Naive B cell (primary cell): ENCODE data around the gene SLC25A6. TPM values are rescaled to one million over a fixed set of nuclear protein-coding genes. Genes with fewer than 3 reads are reported as not detected.
"Not testable (repeated sequence)": the region's sequence is repeated elsewhere in the genome, so short reads cannot be mapped to it uniquely, and the experiment has no call there.

Experiments used
- ATAC-seq, 2 donors: fragments of 150-1000 bp; cut with Tn5 transposase; 2 replicates each; pipeline ENCODE4 v1.10.0; 2021; ENCODE audit warnings: low read depth in 2 of 2, mild to moderate bottlenecking in 2 of 2, moderate library complexity in 2 of 2
- DNase-seq: peaks from one replicate; pipeline ENCODE4 v3.0.0; 2022
- H3K27ac Mint-ChIP-seq, 6 donors: one replicate each; pipeline ENCODE4 v1.8.0; 2020 to 2022; ENCODE audit warnings: mild to moderate bottlenecking in 6 of 6, mixed read lengths in 6 of 6, moderate library complexity in 5 of 6, inconsistent platforms in 2 of 6
- H3K27me3 Mint-ChIP-seq, 3 donors: one replicate each; pipeline ENCODE4 v1.8.0; 2021 to 2022; ENCODE audit warnings: mixed read lengths in 3 of 3, mild to moderate bottlenecking in 1 of 3
- H3K36me3 Mint-ChIP-seq, 2 donors: one replicate each; pipeline ENCODE4 v1.8.0; 2020 to 2022; ENCODE audit warnings: mixed read lengths in 2 of 2, inconsistent platforms in 1 of 2, mild to moderate bottlenecking in 1 of 2
- H3K4me1 Mint-ChIP-seq, 3 donors: one replicate each; pipeline ENCODE4 v1.8.0; 2020 to 2022; ENCODE audit warnings: mixed read lengths in 3 of 3, inconsistent platforms in 1 of 3, mild to moderate bottlenecking in 1 of 3, moderate library complexity in 1 of 3
- H3K4me3 Mint-ChIP-seq, 8 donors: one replicate each; pipeline ENCODE4 v1.8.0; 2020 to 2022; ENCODE audit warnings: mild to moderate bottlenecking in 8 of 8, mixed read lengths in 8 of 8, moderate library complexity in 8 of 8, inconsistent platforms in 2 of 8
- H3K9me3 Mint-ChIP-seq, 7 donors: one replicate each; pipeline ENCODE4 v1.8.0; 2020 to 2022; ENCODE audit warnings: mixed read lengths in 7 of 7, mild to moderate bottlenecking in 5 of 7, inconsistent platforms in 2 of 7, moderate library complexity in 1 of 7
- polyA plus RNA-seq, 6 donors: library from polyadenylated mRNA; unstranded; fragments of 300-500 nt; fragmentation: Illumina TruSeq; gene quantifications; one replicate each; pipeline ENCODE4 v1.2.3, GENCODE V29; 2021; ENCODE audit warnings: low read depth in 6 of 6

SLC25A6 gene
- polyA plus RNA-seq, 6 donors from 2014 or later = 411 to 627 (median 548) TPM

DNA sequence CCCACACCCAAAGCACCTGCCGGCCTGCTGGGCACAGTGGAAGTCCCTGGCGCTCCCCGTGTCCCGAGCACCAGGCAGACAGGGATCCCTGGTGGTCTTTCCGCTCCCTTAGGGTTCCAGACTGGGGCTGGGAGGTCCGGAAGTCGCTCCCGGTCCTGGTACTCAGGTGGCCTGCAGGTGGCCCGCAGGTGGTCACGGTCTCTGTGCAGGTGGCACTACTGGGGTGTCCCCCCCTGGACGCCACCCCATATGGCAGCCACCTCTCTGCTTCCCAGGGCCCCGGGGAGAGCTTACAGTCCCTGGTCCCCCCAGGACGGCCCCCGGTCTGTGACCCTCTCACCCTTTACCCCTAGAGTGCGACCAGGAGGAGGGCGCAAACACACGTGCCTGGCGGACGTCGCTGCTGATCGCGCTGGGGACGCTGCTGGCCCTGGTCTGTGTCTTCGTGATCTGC lies 13.6 kb downstream of the SLC25A6 start:
- DNase-seq (no peak), ATAC-seq (no peak)
- Mint-ChIP-seq H3K27ac (peak overlapping the region in 4 of 6 donors; percentile 29 to 63 (median 44)), H3K27me3 (no peaks in the 10 kb centered on the region), H3K4me3 (no peak overlapping the region), H3K4me1 (peaks cover 0 to 10% (median 6%) of the 10 kb centered on the region in 3 donors), H3K36me3 (no peaks in the 10 kb centered on the region), H3K9me3 (no peaks in the 10 kb centered on the region)

DNA sequence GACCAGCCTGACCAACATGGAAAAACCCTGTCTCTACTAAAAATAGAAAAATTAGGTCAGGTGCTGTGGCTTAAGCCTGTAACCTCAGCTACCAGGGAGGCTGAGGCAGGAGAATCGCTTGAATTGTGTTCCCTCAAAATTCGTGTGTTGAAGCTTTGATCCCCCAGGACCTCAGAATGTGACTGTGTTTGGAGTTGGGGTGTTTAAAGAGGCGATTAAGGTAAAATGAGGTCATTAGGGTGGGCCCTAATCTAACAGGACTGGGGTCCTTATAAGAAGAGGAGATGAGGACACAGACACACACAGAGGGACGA lies 23.6 kb downstream of the SLC25A6 start:
- no peak for ATAC-seq
- H3K4me1 Mint-ChIP-seq = no peaks in the 10 kb centered on the region
- DNase-seq = no peak
- no peaks in the 10 kb centered on the region for H3K27me3 Mint-ChIP-seq
- no peaks in the 10 kb centered on the region for H3K36me3 Mint-ChIP-seq
- H3K27ac Mint-ChIP-seq = peak overlapping the region in 4 of 6 donors; percentile 18 to 95 (median 53)
- H3K4me3 Mint-ChIP-seq = peak overlapping the region in 1 of 8 donors; percentile 12
- H3K9me3 Mint-ChIP-seq = peaks cover 0 to 3% (median 0%) of the 10 kb centered on the region in 7 donors

DNA sequence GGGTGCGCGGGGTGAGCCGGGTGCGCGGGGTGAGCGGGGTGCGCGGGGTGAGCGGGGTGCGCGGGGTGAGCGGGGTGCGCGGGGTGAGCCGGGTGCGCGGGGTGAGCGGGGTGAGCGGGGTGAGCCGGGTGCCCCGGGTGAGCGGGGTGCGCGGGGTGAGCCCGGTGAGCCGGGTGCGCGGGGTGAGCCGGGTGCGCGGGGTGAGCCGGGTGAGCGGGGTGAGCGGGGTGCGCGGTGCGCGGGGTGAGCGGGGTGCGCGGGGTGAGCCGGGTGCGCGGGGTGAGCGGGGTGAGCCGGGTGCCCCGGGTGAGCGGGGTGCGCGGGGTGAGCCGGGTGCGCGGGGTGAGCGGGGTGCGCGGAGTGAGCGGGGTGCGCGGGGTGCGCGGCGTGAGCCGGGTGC lies 25.6 kb downstream of the SLC25A6 start:
- H3K4me3 Mint-ChIP-seq, H3K9me3 Mint-ChIP-seq, H3K27me3 Mint-ChIP-seq, H3K27ac Mint-ChIP-seq, ATAC-seq, DNase-seq, H3K4me1 Mint-ChIP-seq: not testable (repeated sequence)
- H3K36me3 Mint-ChIP-seq = peaks cover 0 to 14% of the 10 kb centered on the region in 2 donors

DNA sequence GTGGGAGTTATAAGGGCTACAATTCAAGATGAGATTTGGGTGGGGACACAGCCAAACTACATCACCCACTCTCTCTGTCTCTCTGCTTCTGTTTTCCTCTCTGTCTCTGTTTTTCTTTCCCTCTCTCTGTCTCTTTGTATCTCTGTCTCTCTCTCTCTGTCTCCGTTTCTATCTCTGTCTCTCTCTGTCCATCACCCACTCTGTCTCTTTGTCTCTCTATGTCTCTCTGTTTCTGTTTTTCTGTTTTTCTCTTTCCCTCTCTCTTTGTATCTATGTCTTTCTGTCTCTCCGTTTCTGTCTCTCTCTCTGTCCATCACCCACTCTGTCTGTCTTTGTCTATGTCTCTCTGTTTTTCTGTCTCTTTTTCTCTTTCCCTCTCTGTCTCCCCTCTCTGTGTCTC lies 30.0 kb downstream of the SLC25A6 start:
- Mint-ChIP-seq H3K27ac (peak overlapping the region in 5 of 6 donors; percentile 8 to 89 (median 51)), H3K4me1 (peaks cover 0 to 26% (median 4%) of the 10 kb centered on the region in 3 donors), H3K4me3 (peak overlapping the region in 1 of 8 donors; percentile 56), H3K36me3 (peaks cover 0 to 39% of the 10 kb centered on the region in 2 donors), H3K27me3 (no peaks in the 10 kb centered on the region), H3K9me3 (peaks cover 0 to 8% (median 2%) of the 10 kb centered on the region in 7 donors)
- no peak for DNase-seq
- ATAC-seq = no peak

DNA sequence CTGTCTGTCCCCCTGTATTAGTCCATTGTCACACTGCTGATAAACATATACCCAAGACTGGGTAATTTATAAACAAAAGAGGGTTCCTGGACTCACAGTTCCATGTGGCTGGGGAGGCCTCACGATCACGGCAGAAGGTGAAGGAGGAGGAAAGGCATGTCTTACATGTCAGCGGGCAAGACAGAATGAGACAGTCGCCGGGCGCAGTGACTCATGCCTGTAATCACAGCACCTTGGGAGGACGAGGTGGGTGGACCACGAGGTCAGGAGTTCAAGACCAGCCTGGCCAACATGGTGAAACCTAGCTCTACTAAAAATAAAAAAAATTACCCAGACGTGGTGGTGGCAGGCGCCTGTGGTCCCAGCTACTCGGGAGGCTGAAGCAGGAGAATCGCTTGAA lies 30.6 kb downstream of the SLC25A6 start:
- peaks cover 0 to 39% of the 10 kb centered on the region in 2 donors for H3K36me3 Mint-ChIP-seq
- peak overlapping the region in 2 of 6 donors; percentile 16 to 24 for H3K27ac Mint-ChIP-seq

DNA sequence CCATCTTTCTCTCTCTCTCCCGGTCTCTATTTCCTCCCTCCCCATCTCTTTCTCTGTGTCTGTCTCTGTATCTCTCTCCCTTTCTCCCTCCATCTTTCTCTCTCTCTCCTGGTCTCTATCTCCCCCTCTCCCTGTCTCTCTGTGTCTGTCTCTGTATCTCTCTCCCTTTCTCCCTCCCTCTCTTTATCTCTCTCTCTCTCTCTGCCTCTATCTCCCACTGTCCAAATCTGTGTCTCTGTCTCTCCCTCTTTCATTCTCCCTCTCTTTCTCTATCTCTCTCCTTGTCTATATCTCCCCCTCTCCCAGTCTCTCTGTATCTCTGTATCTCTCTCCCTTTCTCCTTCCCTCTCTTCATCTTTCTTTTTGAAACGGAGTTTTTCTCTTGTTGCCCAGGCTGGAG lies 31.7 kb downstream of the SLC25A6 start:
- Mint-ChIP-seq H3K27me3 (no peaks in the 10 kb centered on the region), H3K4me1 (peaks cover 4 to 26% (median 4%) of the 10 kb centered on the region in 3 donors), H3K4me3 (no peak overlapping the region), H3K27ac (peak overlapping the region in 3 of 6 donors; percentile 7 to 83 (median 77)), H3K36me3 (peaks cover 0 to 39% of the 10 kb centered on the region in 2 donors), H3K9me3 (peaks cover 0 to 8% (median 2%) of the 10 kb centered on the region in 7 donors)
- DNase-seq (no peak), ATAC-seq (no peak)

More for the DNA sequence above, 30.6 kb downstream of the SLC25A6 start:
- Mint-ChIP-seq H3K9me3 (peaks cover 0 to 8% (median 2%) of the 10 kb centered on the region in 7 donors), H3K4me1 (peaks cover 0 to 26% (median 4%) of the 10 kb centered on the region in 3 donors), H3K27me3 (no peaks in the 10 kb centered on the region), H3K4me3 (no peak overlapping the region)
- no peak for DNase-seq
- ATAC-seq = no peak

DNA sequence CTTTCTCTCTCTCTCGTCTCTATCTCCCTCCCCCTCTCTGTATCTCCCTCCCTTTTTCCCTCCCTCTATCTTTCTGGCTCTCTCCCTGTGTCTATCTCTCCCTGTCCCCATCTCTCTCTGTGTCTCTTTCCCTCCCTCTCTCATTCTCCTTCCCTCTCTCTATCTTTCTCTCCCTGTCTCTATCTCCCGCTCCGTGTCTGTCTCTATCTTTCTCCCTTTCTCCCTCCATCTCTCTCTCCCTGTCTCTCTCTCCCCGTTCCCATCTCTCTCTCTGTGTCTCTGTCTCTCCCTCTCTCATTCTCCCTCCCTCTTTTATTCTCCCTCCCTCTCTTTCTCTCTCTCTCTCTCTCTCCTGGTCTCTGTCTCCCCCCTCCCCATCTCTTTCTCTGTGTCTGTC lies 32.4 kb downstream of the SLC25A6 start:
- Mint-ChIP-seq H3K36me3 (peaks cover 0 to 39% of the 10 kb centered on the region in 2 donors), H3K27me3 (no peaks in the 10 kb centered on the region), H3K27ac (peak overlapping the region in 5 of 6 donors; percentile 17 to 83 (median 61)), H3K9me3 (peaks cover 0 to 6% (median 0%) of the 10 kb centered on the region in 7 donors), H3K4me3 (peak overlapping the region in 1 of 8 donors; percentile 27), H3K4me1 (peaks cover 4 to 26% (median 4%) of the 10 kb centered on the region in 3 donors)
- DNase-seq (no peak), ATAC-seq (no peak)

DNA sequence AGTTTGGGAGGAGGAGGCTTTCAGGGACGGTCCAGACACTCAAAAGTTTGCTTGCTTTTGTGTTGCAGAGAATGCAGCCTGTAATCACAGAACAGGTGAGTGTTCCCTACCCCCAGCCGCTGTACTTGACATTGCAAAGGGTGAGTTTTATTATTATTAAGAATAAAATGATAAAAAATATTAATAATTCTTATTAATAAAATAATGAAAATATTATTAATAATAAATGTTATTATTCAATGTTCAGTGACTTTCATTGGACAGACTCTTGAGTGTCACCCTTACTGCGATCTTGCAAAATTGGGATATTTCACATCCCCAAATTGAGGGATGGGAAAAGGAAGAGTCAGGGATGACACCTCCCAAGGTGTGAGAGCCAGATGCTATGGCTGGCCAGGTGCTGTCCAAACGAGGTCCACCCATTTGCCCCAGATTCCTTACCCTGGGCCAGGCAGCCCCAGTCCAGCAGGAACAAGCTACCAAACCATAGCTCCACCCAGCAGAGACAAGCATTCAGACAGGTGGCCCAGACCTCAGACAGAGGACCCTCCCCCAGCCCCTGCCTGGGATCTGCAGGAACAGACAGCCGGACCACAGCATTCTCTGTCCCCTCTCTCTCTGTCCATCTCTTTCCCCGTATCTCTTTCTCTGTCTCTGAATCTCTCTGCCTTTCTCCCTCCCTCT lies 33.0 kb downstream of the SLC25A6 start:
- no peak for ATAC-seq
- Mint-ChIP-seq H3K4me3 (peak overlapping the region in 1 of 8 donors; percentile 27), H3K36me3 (peaks cover 0 to 39% of the 10 kb centered on the region in 2 donors), H3K27me3 (no peaks in the 10 kb centered on the region), H3K9me3 (peaks cover 0 to 6% (median 0%) of the 10 kb centered on the region in 7 donors), H3K27ac (peak overlapping the region in 3 of 6 donors; percentile 53 to 83 (median 77)), H3K4me1 (peaks cover 4 to 30% (median 9%) of the 10 kb centered on the region in 3 donors)
- DNase-seq = no peak

DNA sequence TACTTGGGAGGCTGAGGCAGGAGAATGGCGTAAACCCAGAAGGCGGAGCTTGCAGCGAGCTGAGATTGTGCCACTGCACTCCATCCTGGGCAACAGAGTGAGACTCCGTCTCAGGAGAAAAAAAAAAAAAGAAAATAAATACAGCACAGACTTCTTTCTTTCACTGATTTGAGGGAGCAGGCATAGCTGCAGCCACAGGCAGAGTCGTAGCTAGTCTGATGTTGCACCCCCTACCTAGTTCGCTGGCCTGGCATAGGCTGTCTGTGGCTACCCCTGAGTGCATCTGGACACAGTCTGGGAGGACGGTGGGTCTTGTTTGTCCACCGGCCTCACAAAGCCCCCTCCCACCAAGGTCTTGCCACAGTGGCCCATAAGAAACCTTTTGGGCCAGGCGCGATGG lies 33.9 kb downstream of the SLC25A6 start:
- peaks cover 0 to 6% (median 0%) of the 10 kb centered on the region in 7 donors for H3K9me3 Mint-ChIP-seq
- DNase-seq (no peak), ATAC-seq (no peak)
- no peak overlapping the region for H3K4me3 Mint-ChIP-seq
- peaks cover 4 to 30% (median 11%) of the 10 kb centered on the region in 3 donors for H3K4me1 Mint-ChIP-seq
- peaks cover 0 to 39% of the 10 kb centered on the region in 2 donors for H3K36me3 Mint-ChIP-seq
- no peak overlapping the region for H3K27ac Mint-ChIP-seq
- H3K27me3 Mint-ChIP-seq = no peaks in the 10 kb centered on the region

DNA sequence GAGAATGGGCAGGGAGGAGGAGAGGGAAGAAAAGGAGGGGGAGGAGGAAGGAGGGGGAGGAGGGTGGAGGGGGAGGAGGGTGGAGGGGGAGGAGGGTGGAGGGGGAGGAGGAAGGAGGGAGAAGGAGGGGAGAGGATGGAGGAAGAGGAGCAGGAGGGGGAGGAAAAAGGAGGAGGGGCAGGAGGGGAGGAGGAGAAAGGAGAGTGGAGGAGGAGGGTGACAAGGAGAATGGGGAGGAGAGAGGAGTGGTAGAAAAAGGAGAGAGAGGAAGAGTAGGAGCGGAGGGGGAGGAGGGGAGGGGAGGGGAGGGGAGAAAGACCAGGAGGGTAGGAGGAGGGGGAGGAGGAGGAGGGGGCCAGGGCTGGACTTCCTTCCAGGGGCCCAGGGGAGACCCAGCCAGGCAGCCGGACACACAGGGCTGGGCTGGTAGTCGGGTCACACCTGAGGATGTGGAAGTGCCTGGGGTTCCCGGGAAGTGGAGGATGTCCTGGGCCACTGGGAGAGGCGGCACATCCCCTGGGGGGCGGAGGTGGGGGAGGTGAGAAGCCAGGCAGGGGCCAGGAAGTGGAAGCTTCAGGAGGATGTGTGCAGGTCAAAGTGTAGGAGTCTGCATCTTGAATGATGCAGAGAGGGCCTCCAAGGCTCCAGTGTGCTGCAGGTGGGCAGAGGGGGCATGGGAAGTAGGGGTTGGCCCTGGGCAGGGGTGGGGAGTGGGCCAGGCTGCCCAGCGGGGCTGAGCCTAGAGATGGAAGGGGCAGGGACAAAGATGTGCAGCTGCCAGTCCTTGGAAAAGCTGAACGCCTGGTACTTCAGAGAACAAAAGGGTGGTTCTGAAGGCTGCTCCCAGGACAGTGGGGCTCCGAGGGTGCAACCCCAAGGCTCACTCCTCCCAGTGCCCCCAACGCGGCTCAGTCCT lies 36.5 kb downstream of the SLC25A6 start:
- peak in 1 of 2 donors; percentile 25 for ATAC-seq
- no peak for DNase-seq
- Mint-ChIP-seq H3K9me3 (peaks cover 0 to 6% (median 0%) of the 10 kb centered on the region in 7 donors), H3K27ac (peak overlapping the region in 5 of 6 donors; percentile 16 to 79 (median 75)), H3K4me1 (peaks cover 4 to 16% (median 6%) of the 10 kb centered on the region in 3 donors), H3K27me3 (no peaks in the 10 kb centered on the region), H3K36me3 (peaks cover 0 to 16% of the 10 kb centered on the region in 2 donors), H3K4me3 (no peak overlapping the region)

DNA sequence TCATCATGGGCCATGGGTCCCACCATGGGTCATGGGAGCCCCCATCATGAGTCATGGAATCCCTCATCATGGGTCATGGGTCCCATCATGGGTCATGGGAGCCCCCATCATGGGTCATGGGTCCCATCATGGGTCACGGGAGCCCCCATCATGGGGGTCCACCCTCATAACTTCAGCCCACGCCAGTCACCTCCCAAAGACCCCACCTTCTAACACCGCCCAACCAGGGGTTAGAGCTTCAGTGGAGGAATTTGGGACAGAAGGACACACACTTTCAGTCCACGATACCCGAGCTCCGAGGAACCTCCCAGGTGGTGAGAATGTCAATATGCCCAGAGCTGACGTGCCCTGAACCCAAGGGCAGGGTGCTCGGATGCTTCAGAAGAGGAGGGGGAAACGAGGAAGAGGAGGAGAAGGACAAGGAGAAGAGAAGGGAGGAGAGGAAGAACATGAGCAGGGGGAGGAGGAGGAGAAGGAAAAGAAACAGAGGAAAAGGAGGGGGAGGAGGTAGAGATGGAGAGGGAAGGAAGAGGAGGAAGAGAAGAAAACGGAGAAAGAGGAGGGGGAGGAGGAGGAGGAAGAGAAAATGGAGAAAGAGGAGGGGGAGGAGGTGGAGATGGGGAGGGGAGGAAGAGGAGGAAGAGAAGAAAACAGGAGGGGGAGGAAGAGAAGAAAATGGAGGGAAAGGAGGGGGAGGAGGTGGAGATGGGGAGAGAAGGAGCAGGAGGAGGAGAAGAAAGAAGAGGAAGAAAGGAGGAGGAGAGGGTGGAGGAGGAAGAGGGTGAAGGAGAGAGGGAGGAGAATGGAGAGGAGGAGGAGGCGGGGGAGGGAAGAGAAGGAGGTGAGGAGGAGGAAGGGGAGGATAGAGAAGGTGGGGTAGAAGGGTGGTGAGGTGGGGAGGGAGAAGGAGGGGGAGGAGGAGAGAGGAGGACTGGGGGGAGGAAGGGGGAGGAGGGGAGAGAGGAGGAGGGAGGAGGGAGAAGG lies 37.6 kb downstream of the SLC25A6 start:
- H3K27ac Mint-ChIP-seq = peak overlapping the region in 3 of 6 donors; percentile 77 to 88 (median 79)
- DNase-seq (no peak), ATAC-seq (no peak)
- H3K4me1 Mint-ChIP-seq = peaks cover 4 to 6% (median 5%) of the 10 kb centered on the region in 3 donors
- H3K4me3 Mint-ChIP-seq = peak overlapping the region in 1 of 8 donors; percentile 51
- peaks cover 0 to 5% of the 10 kb centered on the region in 2 donors for H3K36me3 Mint-ChIP-seq
- H3K27me3 Mint-ChIP-seq = no peaks in the 10 kb centered on the region
- H3K9me3 Mint-ChIP-seq = peaks cover 0 to 6% (median 0%) of the 10 kb centered on the region in 7 donors

DNA sequence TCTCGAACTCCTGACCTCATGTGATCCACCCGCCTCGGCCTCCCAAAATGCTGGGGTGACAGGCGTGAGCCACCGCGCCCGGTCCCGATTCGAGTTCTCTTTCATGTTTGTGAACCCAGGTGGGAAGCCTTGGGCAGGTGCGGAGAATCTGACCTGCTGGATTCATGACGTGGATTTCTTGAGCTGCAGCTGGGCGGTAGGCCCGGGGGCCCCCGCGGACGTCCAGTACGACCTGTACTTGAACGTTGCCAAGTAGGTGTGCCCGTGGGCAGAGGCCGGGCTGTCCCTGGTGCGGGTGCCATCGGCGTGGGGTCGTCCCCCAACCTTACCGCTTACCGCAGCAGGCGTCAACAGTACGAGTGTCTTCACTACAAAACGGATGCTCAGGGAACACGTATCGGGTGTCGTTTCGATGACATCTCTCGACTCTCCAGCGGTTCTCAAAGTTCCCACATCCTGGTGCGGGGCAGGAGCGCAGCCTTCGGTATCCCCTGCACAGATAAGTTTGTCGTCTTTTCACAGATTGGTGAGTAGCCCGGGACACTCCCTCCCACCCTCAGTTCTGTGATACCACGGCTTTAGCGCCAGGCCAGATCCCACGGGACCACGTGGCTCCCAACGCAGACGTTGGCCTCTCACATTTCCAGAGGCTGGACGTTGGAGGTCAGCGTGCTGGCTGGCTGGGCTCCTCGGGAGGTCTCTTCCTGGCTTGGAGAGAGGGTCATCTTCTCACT lies 39.8 kb downstream of the SLC25A6 start:
- no peaks in the 10 kb centered on the region for H3K36me3 Mint-ChIP-seq
- no peak overlapping the region for H3K4me3 Mint-ChIP-seq
- peaks cover 4 to 6% (median 4%) of the 10 kb centered on the region in 3 donors for H3K4me1 Mint-ChIP-seq
- no peaks in the 10 kb centered on the region for H3K9me3 Mint-ChIP-seq
- ATAC-seq = no peak
- H3K27me3 Mint-ChIP-seq = no peaks in the 10 kb centered on the region
- H3K27ac Mint-ChIP-seq = peak overlapping the region in 2 of 6 donors; percentile 34 to 76
- DNase-seq = no peak
